CD4-positive, alpha-beta T cell (primary cell): Measurements from ENCODE around the gene GRIN2A. TPM values are rescaled to one million over a fixed set of nuclear protein-coding genes. Genes with fewer than 3 reads are reported as not detected.

Experiments used
- ATAC-seq: fragments of 200-7000 bp; cut with Tn5 transposase; one replicate; pipeline ENCODE4 v1.10.0; 2022; ENCODE audit warnings: mild to moderate bottlenecking; ENCODE audit not compliant: poor library complexity
- CTCF ChIA-PET: fragments of 350-600 bp; sonication (Branson Sonifier 250); formaldehyde crosslinking; loops from one replicate; lab custom pipeline; 2021; ENCODE audit warnings: antibody characterized with exemption, inconsistent platforms; lab: Charles Lee
- POLR2A ChIA-PET: fragments of 350-600 bp; sonication (Branson Sonifier 250); formaldehyde crosslinking; loops from one replicate; lab custom pipeline; 2021; ENCODE audit warnings: antibody characterized with exemption, inconsistent platforms; lab: Charles Lee
- DNase-seq, 14 experiments: peaks; one replicate each; pipeline ENCODE4 v3.0.0-alpha.2; 2013 to 2020; ENCODE audit warnings: mixed read lengths in 2 of 14
- H3K27ac ChIP-seq, 2 donors: one replicate each; pipeline versions ENCODE4 v1.5.1 to v1.7.0; 2013; ENCODE audit warnings: low read length in 2 of 2, low read depth in 1 of 2, mild to moderate bottlenecking in 1 of 2
- H3K27me3 ChIP-seq, 2 experiments: 1 replicate in 1 of 2; 2 replicates in 1 of 2; pipeline versions ENCODE4 v1.6.1 to v1.7.0; 2013; ENCODE audit warnings: low read length in 2 of 2, control low read depth in 1 of 2, mild to moderate bottlenecking in 1 of 2, moderate library complexity in 1 of 2; ENCODE audit not compliant: insufficient read depth in 2 of 2, control insufficient read depth in 1 of 2
- H3K36me3 ChIP-seq: one replicate; pipeline ENCODE4 v1.6.1; 2013; ENCODE audit warnings: low read length, control low read depth; ENCODE audit not compliant: insufficient read depth
- H3K4me1 ChIP-seq: one replicate; pipeline ENCODE4 v1.6.1; 2013; ENCODE audit warnings: low read length, control low read depth; ENCODE audit not compliant: insufficient read depth
- H3K4me3 ChIP-seq: one replicate; pipeline ENCODE4 v1.5.1; 2013; ENCODE audit warnings: mild to moderate bottlenecking, low read length, moderate library complexity
- H3K9me3 ChIP-seq, 2 experiments: 1 replicate in 1 of 2; 2 replicates in 1 of 2; pipeline versions ENCODE4 v1.6.1 to v1.7.0; 2013; ENCODE audit warnings: low read length in 2 of 2, mild to moderate bottlenecking in 2 of 2, control low read depth in 1 of 2, moderate library complexity in 1 of 2; ENCODE audit not compliant: control insufficient read depth in 1 of 2, insufficient read depth in 1 of 2
- H3K27ac Mint-ChIP-seq: one replicate; pipeline ENCODE4 v1.8.0; 2020; ENCODE audit warnings: mixed read lengths
- H3K27me3 Mint-ChIP-seq: one replicate; pipeline ENCODE4 v1.8.0; 2021; ENCODE audit warnings: mixed read lengths
- H3K36me3 Mint-ChIP-seq: one replicate; pipeline ENCODE4 v1.8.0; 2021; ENCODE audit warnings: low read depth, mixed read lengths
- H3K4me1 Mint-ChIP-seq: one replicate; pipeline ENCODE4 v1.8.0; 2021; ENCODE audit warnings: low read depth, mixed read lengths
- H3K4me3 Mint-ChIP-seq: one replicate; pipeline ENCODE4 v1.8.0; 2020; ENCODE audit warnings: mild to moderate bottlenecking, mixed read lengths
- H3K9me3 Mint-ChIP-seq: one replicate; pipeline ENCODE4 v1.8.0; 2020; ENCODE audit warnings: mixed read lengths
- intact Hi-C, 2 experiments: fragments of 100-400 bp; cut with DNase I in 1 of 2; cut with micrococcal nuclease in 1 of 2; formaldehyde crosslinking; loops; one replicate each; pipeline versions ENCODE4 v1.15.1 to v1.9.0; 2023 to 2025; cut with DNase I, micrococcal nuclease
- total RNA-seq, 174 experiments: library from RNA in 2 of 174; stranded (reverse) in 2 of 174; gene quantifications; one replicate each; pipeline ENCODE4 v1.2.3 and lab custom pipeline; 2021 to 2026
- TF ChIP-seq, protein P1 (sequence below): fragments of 200-600 bp; IDR thresholded peaks from one replicate; pipeline ENCODE4 v1.8.0; 2022; ENCODE audit warnings: antibody characterized with exemption, mild to moderate bottlenecking

GRIN2A gene
- total RNA-seq, 2 experiments from 2014 or later: not detected

DNA sequence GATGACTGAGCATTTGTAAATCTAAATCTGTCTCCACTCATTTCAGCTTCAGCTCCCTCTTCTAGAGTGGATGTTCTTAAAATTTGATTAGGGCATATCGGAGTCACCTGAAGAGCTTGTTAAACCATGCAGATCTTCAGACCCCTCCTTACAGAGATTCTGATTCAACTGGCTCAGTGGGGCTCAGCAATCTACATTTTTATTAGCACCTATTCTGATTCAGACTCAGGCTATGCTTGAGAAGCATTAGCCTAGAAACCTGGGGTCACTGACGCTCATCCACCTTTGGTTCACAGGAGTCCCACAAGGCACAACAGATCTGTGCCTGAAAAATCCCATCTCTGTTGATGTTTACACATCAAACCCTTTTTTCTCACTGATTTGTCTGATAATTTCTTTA is 365.6 kb downstream of the GRIN2A start:
- Mint-ChIP-seq H3K36me3 (no peaks in the 10 kb centered on the region), H3K27ac (no peak overlapping the region), H3K9me3 (peaks cover 2% of the 10 kb centered on the region), H3K27me3 (peaks cover 4% of the 10 kb centered on the region), H3K4me3 (no peak overlapping the region), H3K4me1 (no peaks in the 10 kb centered on the region)
- ChIA-PET CTCF (no interaction called here), POLR2A (no interaction called here)
- no peak overlapping the region for H3K4me3 ChIP-seq
- ATAC-seq (no peak), DNase-seq (no peak)
- TF ChIP-seq, protein P1, sequence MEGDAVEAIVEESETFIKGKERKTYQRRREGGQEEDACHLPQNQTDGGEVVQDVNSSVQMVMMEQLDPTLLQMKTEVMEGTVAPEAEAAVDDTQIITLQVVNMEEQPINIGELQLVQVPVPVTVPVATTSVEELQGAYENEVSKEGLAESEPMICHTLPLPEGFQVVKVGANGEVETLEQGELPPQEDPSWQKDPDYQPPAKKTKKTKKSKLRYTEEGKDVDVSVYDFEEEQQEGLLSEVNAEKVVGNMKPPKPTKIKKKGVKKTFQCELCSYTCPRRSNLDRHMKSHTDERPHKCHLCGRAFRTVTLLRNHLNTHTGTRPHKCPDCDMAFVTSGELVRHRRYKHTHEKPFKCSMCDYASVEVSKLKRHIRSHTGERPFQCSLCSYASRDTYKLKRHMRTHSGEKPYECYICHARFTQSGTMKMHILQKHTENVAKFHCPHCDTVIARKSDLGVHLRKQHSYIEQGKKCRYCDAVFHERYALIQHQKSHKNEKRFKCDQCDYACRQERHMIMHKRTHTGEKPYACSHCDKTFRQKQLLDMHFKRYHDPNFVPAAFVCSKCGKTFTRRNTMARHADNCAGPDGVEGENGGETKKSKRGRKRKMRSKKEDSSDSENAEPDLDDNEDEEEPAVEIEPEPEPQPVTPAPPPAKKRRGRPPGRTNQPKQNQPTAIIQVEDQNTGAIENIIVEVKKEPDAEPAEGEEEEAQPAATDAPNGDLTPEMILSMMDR: no peak
- intact Hi-C loops: no loop called here
- H3K36me3 ChIP-seq: no peaks in the 10 kb centered on the region
- no peaks in the 10 kb centered on the region for H3K4me1 ChIP-seq
- no peak overlapping the region for H3K27ac ChIP-seq
- no peaks in the 10 kb centered on the region for H3K9me3 ChIP-seq
- H3K27me3 ChIP-seq: no peaks in the 10 kb centered on the region

DNA sequence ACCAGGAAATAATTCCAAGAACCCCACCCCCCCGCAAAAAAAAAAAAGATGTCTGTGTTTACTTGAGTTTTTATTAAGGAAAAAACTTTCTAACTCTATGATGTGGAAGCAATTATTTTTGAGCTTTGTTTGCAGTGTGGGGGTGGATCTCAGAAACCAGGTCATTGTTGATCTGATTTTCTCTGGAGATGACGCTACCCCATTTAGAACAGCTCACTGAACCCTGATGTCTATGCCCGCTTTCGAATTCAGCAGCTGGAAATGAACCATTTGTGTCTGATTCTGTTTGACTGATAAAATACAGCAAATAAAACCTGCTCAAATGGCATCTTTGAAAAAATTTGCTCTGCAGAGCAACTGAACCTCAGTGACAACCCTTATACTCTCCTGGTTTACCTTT is 368.6 kb downstream of the GRIN2A start:
- H3K27me3 Mint-ChIP-seq: no peaks in the 10 kb centered on the region
- ChIA-PET CTCF (no interaction called here), POLR2A (no interaction called here)

DNA sequence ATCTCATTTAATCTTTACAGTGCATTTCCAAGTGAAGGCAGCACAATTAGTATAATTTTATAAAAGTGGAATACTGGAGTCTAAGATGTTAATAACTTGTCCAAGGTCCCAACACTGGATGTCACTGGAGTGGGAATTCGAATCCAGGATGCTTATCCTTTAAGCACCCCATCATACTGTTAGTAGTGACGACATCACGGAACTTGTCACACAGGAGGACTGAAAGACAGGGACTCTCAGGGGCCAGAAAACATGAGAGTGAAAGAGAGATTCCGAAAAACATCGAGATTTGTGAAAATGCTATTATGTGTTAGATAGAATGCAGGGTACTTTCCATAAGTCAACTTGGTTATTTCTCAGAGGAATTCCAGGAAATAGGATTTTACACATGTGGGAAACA is 374.0 kb downstream of the GRIN2A start:
- Histone ChIP-seq H3K9me3 (peaks cover 0 to 16% of the 10 kb centered on the region in 2 experiments), H3K27me3 (no peaks in the 10 kb centered on the region), H3K4me1 (no peaks in the 10 kb centered on the region), H3K4me3 (no peak overlapping the region), H3K36me3 (no peaks in the 10 kb centered on the region), H3K27ac (no peak overlapping the region)
- Mint-ChIP-seq H3K9me3 (peaks cover 9% of the 10 kb centered on the region), H3K36me3 (no peaks in the 10 kb centered on the region), H3K27me3 (no peaks in the 10 kb centered on the region), H3K27ac (no peak overlapping the region), H3K4me1 (no peaks in the 10 kb centered on the region), H3K4me3 (no peak overlapping the region)
- ChIA-PET CTCF (no interaction called here), POLR2A (no interaction called here)
- TF ChIP-seq, protein P1: no peak
- ATAC-seq (no peak), DNase-seq (no peak)
- intact Hi-C loops: no loop called here

More for the DNA sequence above, 368.6 kb downstream of the GRIN2A start:
- peaks cover 2% of the 10 kb centered on the region for H3K9me3 Mint-ChIP-seq
- no peaks in the 10 kb centered on the region for H3K36me3 Mint-ChIP-seq
- Histone ChIP-seq H3K4me1 (no peaks in the 10 kb centered on the region), H3K27ac (no peak overlapping the region), H3K27me3 (no peaks in the 10 kb centered on the region), H3K9me3 (peaks cover 0 to 12% of the 10 kb centered on the region in 2 experiments), H3K36me3 (no peaks in the 10 kb centered on the region), H3K4me3 (no peak overlapping the region)
- TF ChIP-seq, protein P1: no peak
- no peak overlapping the region for H3K4me3 Mint-ChIP-seq
- H3K27ac Mint-ChIP-seq: no peak overlapping the region
- intact Hi-C loops: no loop called here
- H3K4me1 Mint-ChIP-seq: no peaks in the 10 kb centered on the region
- ATAC-seq: no peak
- no peak for DNase-seq
